HG03342 (cell line): ENCODE data around the gene NEK11.
"Not testable (repeated sequence)": the region's sequence is repeated elsewhere in the genome, so short reads cannot be mapped to it uniquely, and the experiment has no call there.

ENCODE experiments used
- ATAC-seq: cut with Tn5 transposase; IDR thresholded peaks from one replicate; pipeline ENCODE4 v1.9.1; 2021; ENCODE audit warnings: mild to moderate bottlenecking, moderate library complexity; ENCODE audit not compliant: unreplicated experiment

NEK11 gene

DNA sequence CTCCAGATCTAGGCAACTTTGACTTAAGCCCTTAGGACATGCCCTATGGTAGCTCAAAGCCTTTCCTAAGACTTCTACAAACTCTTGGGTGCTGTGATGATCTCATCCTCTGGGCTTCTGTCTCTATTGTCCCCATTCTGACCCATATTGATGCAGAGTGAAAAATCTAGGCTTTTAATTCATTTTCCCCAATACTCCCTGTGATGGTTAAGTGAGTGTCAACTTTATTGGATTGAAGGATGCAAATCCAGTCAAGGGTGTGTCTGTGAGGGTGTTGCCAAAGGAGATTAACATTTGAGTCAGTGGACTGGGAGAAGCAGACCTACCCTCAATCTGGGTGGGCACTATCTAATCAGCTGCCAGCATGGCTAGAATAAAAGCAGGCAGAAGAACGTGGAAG, 257.6 kb downstream of the NEK11 start:
- ATAC-seq: no peak

DNA sequence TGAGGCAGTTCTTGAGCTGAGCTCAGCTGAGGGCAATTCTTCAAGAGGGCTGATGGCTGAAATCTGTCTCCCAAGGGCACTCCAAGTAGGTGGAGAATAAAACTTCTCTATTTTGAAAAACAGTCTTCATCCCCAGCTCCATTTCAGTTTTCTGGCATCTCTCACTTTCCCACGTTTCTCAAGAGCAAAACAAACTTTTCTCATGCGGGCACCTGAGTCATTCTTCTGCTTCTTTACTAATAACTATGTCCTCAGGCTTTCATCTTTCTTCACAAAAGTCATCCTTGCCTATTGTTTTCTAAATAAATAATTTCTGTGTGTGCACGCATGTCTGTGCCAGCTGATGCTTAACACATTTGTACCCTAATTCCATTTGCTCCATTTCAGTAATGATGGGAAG, 258.8 kb downstream of the NEK11 start:
- ATAC-seq: no peak

DNA sequence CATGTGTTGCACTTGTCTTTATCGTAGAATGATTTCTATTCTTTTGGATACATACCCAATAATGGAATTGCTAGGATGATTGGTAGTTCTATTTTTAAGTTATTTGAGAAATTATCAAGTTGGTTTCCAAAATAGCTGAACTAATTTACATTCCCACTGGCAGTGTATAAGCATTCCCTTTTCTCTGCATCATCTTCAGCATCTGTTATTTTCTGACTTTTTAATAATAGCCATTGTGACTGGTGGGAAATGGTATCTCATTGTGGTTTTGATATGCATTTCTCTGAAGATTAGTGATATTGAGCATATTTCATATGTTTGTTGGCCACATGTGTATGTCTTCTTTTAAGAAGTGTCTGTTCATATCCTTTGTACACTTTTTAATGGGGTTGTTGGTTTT, 273.2 kb downstream of the NEK11 start:
- no peak for ATAC-seq

DNA sequence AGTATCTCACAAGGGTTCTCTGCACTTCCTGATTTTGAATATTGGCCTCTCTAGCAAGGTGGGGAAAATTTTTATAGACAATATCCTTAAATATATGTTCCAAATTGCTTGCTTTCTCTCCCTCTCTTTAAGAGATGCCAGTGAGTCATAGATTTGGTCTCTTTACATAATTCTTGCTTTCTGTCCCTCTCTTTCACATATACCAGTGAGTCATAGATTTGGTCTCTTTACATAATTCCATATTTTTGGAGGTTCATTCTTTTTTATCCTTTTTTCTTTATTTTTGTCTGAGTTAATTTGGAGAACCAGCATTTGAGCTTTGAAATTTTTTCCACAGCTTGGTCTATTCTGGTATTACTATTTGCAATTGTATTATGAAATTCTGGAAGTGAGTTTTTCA, 277.2 kb downstream of the NEK11 start:
- no peak for ATAC-seq

DNA sequence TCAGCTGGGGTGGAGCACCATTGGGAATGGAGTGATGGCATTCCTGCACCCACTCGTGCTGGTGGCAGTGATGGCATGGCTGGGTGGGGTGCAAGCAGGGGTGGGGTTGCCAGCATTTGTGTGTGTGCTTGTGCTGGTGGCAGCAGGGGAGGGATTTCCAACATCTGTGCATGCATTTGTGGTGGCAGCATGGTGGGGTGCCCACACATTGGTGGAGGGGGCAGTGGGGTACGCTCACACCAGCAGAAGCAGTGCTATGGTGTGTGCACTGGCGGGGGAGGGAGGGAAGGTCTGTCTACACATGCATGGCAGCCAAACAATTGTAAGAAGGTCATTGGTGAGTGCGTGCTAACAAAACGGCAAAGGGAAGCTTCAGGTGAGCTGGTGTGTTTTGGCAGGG, 278.2 kb downstream of the NEK11 start:
- no peak for ATAC-seq

DNA sequence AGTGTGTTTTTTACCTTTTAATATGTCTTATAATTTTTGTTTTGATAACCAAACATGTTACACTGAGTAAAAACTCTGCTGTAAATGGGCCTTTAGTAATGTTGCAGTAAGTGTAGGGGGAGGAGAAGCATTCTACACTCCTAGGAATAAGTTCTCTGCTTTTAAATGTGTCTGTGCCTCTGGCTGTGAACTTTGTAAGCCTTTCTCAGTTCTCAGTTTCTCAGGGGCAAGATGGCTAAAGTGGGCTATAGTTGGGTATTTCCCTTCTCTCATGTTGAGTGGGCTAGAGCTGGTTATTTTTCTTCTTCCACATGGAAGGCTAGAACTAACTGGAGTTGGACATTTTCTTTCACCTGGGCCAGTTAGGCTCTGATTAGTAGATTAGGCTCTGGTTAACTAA, 279.6 kb downstream of the NEK11 start:
- ATAC-seq: no peak

DNA sequence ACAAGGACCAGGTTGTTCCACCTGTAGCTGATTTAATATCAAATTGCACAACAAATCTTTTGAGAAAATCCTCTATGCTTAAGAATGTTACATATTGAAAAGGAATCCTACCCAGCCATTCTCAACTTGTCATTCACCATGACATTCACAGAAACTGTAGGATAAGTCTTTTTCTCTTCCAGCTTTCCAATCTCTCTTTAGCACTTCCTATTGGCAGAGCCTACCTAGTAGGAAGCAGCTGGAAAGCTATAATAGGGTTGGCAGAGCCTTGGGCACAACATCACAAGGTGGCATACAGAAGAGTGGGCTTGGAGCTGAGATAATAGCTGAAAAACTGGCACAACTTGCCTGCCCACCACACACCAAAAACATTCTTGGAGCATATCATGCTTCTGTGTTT, 287.6 kb downstream of the NEK11 start:
- ATAC-seq: no peak

DNA sequence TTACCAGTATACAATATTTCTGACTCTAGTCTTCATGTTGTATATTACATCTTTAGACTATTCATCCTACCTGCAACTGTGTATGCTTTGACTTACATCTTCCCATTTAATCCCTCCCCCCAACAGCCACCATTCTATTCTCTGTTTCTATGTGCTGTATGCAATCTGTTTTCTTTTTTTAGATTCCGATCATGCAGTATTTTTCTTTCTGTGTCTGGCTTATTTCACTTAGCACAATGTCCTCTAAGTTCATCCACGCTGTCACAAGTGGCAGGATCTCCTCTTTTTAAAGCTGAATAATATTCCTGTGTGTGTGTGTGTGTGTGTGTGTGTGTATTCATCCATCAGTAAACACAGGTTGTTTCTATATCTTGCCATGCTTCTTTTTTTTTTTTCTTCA, 288.5 kb downstream of the NEK11 start:
- no peak for ATAC-seq

DNA sequence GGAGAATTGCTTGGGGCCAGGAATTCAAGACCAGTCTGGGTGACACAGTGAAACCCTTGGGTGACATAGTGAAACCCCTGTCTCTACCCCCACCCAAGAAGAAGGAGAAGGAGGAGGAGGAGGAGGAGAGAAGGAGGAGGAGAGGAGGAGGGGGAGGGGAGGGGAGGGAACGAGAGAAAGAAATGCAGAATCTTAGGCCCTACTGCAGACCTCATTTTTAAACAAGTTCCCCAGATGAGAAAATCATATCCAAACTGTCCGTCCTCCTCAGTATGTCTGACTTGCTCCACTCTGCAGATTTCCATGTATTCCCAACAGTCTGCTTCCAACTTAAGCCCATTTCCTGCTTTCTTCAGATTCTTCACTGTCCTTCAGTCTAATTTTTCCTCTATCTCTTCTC, 291.0 kb downstream of the NEK11 start:
- no peak for ATAC-seq

DNA sequence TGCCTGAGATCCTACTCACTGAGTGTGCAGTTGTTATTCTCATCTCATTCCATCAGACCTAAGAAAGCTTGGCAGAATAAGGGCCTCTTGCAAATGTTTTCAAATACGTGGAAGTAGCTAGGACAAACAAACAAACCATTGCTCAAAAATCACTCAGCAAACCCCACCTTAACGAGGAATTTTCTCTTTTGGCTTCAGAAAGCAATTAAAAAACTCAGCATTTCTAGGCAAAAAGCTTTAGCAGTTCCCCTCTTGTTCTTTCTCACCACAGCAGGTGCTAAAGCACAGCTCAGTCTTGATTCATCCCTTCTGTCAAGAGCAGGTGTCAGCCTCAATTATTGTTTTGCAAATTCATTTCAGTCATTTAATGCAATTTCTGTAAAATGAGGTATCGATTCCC, 296.3 kb downstream of the NEK11 start:
- ATAC-seq: no peak

DNA sequence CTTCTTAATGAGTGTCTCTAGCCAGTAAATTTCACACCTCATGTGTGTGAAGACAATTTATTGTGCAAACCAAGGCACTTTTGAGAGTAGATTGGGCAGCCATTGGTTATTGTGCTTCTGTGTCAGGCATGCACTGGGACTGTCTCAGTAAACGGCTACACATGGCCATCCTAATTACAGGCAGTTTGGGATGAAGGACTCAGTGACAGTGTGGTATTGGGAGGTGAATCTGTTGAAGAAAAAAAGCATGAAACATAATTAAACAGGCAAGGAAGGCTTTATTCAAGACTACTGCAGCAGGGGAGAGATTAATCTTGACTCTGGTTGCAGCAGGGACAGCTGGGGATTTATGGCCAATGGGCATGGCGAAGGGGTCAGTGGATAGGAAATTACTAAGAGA, 297.1 kb downstream of the NEK11 start:
- no peak for ATAC-seq

DNA sequence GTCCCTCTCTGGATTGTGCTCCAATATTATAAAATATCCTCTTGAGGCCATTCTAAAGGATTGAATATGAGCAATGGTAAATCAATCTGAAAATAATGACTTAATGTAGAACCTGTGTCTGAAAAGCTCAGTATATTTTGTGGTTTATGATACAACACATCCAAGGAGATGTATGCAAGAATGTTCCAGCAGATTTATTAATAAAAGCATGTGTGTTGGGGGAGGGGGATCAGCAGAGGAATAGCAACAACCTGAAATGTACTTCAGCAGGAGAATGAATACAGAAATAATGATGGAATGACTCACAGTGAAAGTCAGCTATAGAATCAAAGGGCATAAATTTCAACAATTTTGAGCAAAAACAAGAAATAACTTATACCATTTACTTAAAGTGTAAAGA, 298.2 kb downstream of the NEK11 start:
- ATAC-seq: no peak

DNA sequence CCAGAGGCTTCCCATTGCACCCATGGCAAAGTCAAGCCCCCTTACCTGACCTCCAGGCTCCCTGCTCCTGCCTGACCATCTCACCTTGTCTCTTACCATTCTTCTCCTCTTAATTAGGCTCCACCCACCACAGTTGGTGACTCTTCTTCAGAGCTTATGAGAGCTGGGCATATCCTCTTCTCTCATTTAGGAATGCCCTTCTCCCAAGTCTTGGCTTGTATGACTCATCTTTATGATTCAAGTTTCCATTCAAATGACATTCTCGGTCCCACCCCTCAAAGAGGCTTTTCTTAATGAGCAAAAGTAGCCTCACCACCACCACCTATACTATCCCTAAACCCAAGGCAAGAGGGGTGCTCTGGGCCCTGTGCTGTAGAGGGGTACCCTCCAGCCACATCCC, 299.6 kb downstream of the NEK11 start:
- no peak for ATAC-seq

DNA sequence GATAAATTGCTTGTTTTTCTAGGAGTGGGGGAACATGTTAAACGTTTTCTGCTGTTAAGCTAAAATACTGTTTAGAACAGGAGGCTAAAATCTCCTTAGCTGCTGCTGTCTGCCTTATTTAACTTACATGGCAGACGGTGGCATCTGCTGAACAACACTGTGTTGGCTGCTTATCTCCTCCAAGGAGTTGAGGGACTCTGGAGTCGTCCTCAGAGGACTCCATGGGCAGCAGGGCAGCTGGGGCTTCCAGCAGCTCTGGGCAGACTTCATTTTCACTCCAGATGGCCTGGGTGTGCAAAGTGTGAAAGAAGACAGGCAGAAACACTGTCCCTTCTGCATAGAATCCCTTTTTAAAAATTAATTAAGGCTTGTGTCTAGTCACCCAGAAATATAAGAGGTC, 302.0 kb downstream of the NEK11 start:
- no peak for ATAC-seq

DNA sequence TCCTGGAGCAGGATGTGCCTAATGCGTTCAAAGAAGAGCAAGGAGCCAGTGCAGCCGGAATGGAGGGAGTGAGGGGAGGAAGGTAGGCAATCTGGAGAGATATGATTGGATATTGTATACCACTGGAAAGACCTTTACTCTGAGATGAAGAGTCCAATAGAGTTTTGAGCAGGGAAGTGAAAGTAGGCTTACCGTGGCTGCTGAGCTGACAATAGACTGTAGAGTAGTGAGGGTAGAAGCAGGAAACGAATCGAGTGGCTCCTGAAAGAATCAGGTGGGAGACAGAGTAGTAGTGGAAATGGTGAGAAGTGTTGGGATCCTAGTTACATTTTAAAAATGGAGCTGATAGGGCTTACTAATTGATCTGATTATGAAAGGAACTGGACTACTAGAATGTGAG, 303.1 kb downstream of the NEK11 start:
- no peak for ATAC-seq

DNA sequence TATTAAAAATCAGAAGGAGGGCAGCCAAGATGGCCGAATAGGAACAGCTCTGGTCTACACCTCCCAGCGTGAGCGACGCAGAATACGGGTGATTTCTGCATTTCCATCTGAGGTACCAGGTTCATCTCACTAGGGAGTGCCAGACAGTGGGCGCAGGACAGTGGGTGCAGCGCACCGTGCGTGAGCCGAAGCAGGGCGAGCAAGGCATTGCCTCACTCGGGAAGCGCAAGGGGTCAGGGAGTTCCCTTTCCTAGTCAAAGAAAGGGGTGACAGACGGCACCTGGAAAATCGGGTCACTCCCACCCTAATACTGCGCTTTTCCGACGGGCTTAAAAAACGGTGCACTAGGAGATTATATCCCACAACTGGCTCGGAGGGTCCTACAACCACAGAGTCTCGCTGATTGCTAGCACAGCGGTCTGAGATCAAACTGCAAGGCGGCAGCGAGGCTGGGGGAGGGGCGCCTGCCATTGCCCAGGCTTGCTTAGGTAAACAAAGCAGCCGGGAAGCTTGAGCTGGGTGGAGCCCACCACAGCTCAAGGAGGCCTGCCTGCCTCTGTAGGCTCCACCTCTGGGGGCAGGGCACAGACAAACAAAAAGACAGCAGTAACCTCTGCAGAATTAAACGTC, 304.9 kb downstream of the NEK11 start:
- ATAC-seq: not testable (repeated sequence)

DNA sequence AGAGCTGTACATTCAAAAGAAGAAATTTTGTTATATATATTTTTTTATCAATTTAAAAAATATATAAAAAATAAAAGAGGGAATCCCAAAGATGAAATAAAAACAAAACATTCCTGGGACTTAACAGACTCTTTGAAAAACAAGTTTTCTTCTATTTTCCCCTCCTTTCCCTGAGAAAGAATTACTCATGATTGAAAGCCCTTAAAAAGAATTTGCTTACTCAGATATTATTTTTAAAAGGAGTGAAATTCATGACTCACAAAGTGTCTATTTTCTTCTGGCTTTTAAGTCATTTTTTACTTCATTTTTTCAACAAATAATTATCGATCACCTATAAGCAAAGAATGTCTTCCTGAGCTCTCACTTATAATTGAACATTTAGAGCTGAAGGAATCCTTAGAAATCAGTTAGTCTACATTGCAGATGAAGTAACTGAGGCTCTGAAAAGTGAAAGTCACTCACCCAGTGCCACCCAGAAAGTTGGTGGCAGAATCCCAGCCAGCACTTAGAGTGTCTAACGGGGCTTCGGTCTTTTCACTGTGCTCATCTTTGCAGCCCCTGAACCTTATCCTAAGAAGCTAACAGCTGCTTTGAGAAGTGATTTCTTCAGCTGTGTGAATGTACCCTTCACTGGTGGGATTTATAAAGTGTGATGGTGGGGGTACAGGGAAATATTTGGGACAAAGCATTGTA, 312.4 kb downstream of the NEK11 start:
- ATAC-seq: no peak

DNA sequence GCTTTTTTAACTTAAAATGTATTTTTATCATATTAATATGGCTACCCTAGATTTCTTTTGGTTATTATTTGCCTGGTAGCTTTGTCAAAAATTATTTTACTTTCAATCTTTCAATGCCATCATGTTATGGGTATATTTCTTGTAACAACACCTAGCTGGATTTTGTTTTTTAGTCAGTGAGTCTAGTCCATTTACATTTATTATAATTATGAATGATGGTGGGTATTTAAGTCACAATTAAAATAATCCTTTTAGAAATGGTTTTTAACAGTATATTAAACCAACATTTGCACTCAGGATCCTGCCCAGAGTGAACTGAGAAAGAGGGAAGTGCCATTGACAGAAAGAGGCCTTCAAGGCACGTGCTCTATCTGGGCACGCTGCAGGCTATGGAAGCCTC, 315.1 kb downstream of the NEK11 start:
- ATAC-seq: no peak

DNA sequence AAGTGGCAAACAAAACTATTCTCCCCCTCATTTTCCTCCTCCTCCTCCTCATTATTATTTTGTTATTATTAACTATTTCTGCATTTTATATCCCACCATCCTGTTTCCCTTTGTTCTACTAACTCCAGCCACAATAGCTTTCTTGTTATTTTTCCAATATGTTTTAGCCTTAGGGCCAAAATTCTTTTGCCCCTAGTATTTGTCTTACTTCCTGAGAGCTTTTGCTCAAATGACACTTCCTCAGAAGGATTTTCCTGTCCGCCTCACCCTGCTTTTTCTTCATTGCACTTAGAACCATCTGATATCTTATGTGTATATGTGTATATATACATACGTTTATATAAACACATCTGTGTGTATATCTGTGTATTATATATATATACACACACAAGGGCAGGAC, 322.2 kb downstream of the NEK11 start:
- ATAC-seq: no peak

DNA sequence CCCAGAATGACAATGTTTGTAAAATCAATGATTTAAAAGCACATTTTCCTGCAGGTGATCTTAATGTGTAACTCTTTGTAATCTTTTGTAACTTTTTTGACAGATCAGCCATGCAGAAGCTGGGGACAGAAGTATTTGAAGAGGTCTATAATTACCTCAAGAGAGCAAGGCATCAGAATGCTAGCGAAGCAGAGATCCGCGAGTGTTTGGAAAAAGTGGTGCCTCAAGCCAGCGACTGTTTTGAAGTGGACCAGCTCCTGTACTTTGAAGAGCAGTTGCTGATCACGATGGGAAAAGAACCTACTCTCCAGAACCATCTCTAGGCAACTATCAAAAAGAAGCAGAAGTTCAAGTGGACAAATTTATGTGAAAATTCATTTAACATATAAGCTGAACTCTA, 322.8 kb downstream of the NEK11 start:
- no peak for ATAC-seq

DNA sequence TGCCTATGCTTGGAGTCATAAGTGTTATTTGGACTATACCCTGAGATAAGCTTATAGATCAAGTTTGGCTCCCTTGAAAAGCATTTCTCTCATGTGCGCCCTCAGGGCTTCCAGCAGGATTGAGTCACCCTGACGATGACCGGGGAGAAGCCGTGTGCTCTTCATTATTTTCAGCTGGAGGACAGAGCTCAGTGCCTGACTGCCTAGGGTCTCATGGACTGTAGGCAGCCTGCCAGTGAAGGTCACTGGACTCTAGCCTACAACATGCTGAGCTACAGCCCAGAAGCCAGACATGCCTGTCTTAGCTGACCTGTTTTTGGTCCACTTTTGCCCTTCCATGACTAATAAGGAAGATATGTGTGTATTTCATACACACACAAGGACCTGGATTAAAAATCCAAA, 323.3 kb downstream of the NEK11 start:
- no peak for ATAC-seq

DNA sequence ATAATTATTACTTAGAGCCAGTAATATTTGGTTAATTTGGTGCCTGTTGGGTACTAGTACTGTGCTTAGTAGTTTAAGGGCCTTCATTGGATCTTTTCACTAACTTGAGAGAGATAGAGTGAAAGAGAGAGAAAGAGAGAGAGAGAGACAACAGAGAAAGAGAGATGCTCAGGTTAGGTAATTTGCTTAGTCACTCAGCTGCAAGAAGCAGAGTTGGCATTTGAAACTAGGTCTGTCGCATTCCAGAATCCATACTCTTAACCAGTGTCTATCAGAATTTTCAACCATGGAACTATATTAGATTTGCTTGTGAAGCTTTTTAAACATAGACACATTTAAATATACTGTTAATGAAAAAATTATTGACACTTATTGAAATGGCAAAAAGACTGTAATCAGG, 323.8 kb downstream of the NEK11 start:
- ATAC-seq: no peak
